ENCODE measurements around the gene LRP2.

The LRP2 gene

GRCh38 chr2:169105476-169105875 is 256.9 kb downstream of the LRP2 start:
- TF ChIP-seq, protein P1, sequence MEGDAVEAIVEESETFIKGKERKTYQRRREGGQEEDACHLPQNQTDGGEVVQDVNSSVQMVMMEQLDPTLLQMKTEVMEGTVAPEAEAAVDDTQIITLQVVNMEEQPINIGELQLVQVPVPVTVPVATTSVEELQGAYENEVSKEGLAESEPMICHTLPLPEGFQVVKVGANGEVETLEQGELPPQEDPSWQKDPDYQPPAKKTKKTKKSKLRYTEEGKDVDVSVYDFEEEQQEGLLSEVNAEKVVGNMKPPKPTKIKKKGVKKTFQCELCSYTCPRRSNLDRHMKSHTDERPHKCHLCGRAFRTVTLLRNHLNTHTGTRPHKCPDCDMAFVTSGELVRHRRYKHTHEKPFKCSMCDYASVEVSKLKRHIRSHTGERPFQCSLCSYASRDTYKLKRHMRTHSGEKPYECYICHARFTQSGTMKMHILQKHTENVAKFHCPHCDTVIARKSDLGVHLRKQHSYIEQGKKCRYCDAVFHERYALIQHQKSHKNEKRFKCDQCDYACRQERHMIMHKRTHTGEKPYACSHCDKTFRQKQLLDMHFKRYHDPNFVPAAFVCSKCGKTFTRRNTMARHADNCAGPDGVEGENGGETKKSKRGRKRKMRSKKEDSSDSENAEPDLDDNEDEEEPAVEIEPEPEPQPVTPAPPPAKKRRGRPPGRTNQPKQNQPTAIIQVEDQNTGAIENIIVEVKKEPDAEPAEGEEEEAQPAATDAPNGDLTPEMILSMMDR (IDR thresholded peaks at IDR 0.05; ENCODE audit: borderline replicate concordance, extremely low read depth, low read length, poor library complexity, severe bottlenecking), result no peak
- no peak for TF ChIP-seq EZH2 (IDR thresholded peaks at IDR 0.05; ENCODE audit: borderline replicate concordance, low read depth, low read length, severe bottlenecking)

DNA sequence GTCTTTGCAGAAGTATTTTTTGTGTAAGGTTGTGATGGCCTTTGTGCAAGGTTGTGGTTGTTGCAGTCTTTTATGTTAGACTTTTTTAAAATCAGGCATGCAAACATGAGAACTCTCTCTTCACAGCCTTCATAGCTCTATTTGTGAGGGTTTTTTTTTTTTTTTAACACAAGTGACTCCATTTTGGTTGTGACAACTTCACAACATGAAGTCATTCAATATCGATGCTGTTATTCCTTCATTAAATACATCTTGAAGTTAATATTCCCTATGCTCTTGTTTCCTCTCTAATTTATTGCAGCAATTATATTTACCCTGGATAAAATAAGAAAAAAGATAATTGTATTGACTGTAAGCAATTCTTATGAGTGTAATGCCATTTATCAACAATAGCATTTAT is 257.5 kb downstream of the LRP2 start:
- no peak overlapping the region for H3K27ac ChIP-seq (ENCODE audit: low read length)
- H3K9ac ChIP-seq (ENCODE audit: low read depth, low read length), result no peak overlapping the region
- H3K9me3 ChIP-seq (ENCODE audit: insufficient read depth, low read length, severe bottlenecking), result no peaks in the 10 kb centered on the region
- H3K79me2 ChIP-seq (ENCODE audit: insufficient read depth, low read length), result no peaks in the 10 kb centered on the region
- no peak for ATAC-seq (ENCODE audit: insufficient read depth, low read depth)
- peaks cover 11% of the 10 kb centered on the region for H3K27me3 ChIP-seq (ENCODE audit: insufficient read depth, low read length, poor library complexity)
- no peaks in the 10 kb centered on the region for H3K4me1 ChIP-seq (ENCODE audit: insufficient read depth, low read length)
- no peaks in the 10 kb centered on the region for H4K20me1 ChIP-seq (ENCODE audit: insufficient read depth, low read length)
- DNase-seq, result no peak
- H3K4me2 ChIP-seq (ENCODE audit: insufficient read depth, low read length), result no peak overlapping the region
- H3K36me3 ChIP-seq (ENCODE audit: insufficient read depth, low read length), result no peaks in the 10 kb centered on the region
- no peak overlapping the region for H2AFZ ChIP-seq (ENCODE audit: low read depth, low read length)
- TF ChIP-seq, protein P1 (IDR thresholded peaks at IDR 0.05; ENCODE audit: borderline replicate concordance, extremely low read depth, low read length, poor library complexity, severe bottlenecking), result no peak
- TF ChIP-seq EZH2 (IDR thresholded peaks at IDR 0.05; ENCODE audit: borderline replicate concordance, low read depth, low read length, severe bottlenecking), result no peak
- no peak overlapping the region for H3K4me3 ChIP-seq (ENCODE audit: low read depth in 1 of 2, low read length in 2 of 2)

More at GRCh38 chr2:169105476-169105875, 256.9 kb downstream of the LRP2 start:
- Histone ChIP-seq H3K9ac (ENCODE audit: low read depth, low read length) (no peak overlapping the region), H3K4me2 (ENCODE audit: insufficient read depth, low read length) (no peak overlapping the region), H4K20me1 (ENCODE audit: insufficient read depth, low read length) (no peaks in the 10 kb centered on the region), H3K79me2 (ENCODE audit: insufficient read depth, low read length) (no peaks in the 10 kb centered on the region), H3K36me3 (ENCODE audit: insufficient read depth, low read length) (no peaks in the 10 kb centered on the region), H3K27ac (ENCODE audit: low read length) (no peak overlapping the region), H3K4me3 (ENCODE audit: low read depth in 1 of 2, low read length in 2 of 2) (no peak overlapping the region), H3K9me3 (ENCODE audit: insufficient read depth, low read length, severe bottlenecking) (no peaks in the 10 kb centered on the region), H3K27me3 (ENCODE audit: insufficient read depth, low read length, poor library complexity) (peaks cover 11% of the 10 kb centered on the region), H2AFZ (ENCODE audit: low read depth, low read length) (no peak overlapping the region), H3K4me1 (ENCODE audit: insufficient read depth, low read length) (no peaks in the 10 kb centered on the region)
- DNase-seq (no peak), ATAC-seq (ENCODE audit: insufficient read depth, low read depth) (no peak)

GRCh38 chr2:169095621-169096105 is 266.7 kb downstream of the LRP2 start:
- Histone ChIP-seq H3K27me3 (ENCODE audit: insufficient read depth, low read length, poor library complexity) (peaks cover 7% of the 10 kb centered on the region), H3K4me1 (ENCODE audit: insufficient read depth, low read length) (no peaks in the 10 kb centered on the region), H2AFZ (ENCODE audit: low read depth, low read length) (no peak overlapping the region), H3K9ac (ENCODE audit: low read depth, low read length) (no peak overlapping the region), H3K4me2 (ENCODE audit: insufficient read depth, low read length) (no peak overlapping the region), H3K9me3 (ENCODE audit: insufficient read depth, low read length, severe bottlenecking) (no peaks in the 10 kb centered on the region), H3K4me3 (ENCODE audit: low read depth in 1 of 2, low read length in 2 of 2) (no peak overlapping the region), H3K36me3 (ENCODE audit: insufficient read depth, low read length) (no peaks in the 10 kb centered on the region), H4K20me1 (ENCODE audit: insufficient read depth, low read length) (no peaks in the 10 kb centered on the region), H3K79me2 (ENCODE audit: insufficient read depth, low read length) (no peaks in the 10 kb centered on the region), H3K27ac (ENCODE audit: low read length) (no peak overlapping the region)
- TF ChIP-seq EZH2 (IDR thresholded peaks at IDR 0.05; ENCODE audit: borderline replicate concordance, low read depth, low read length, severe bottlenecking), result no peak
- TF ChIP-seq, protein P1 (IDR thresholded peaks at IDR 0.05; ENCODE audit: borderline replicate concordance, extremely low read depth, low read length, poor library complexity, severe bottlenecking), result no peak
- ATAC-seq (ENCODE audit: insufficient read depth, low read depth) (no peak), DNase-seq (no peak)

DNA sequence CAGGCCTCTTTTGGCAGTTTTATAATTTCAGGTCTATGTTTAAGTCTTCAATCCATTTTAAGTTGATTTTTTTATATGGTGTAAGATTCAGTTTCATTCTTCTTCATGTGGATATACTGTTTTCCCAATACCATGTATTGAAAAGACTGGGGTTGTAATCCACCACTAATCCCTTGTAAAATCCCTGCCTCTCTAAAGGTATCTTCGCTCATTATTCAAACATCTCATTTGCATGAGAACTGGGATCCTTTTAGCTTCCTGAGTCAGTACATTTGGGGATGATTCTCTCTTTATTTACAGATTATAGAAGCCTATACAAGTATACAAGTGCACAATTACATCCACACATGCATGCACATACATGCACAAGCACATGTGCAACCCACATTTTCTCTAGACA is 267.7 kb downstream of the LRP2 start:
- H3K9me3 ChIP-seq (ENCODE audit: insufficient read depth, low read length, severe bottlenecking), result no peaks in the 10 kb centered on the region
- ATAC-seq (ENCODE audit: insufficient read depth, low read depth) (no peak), DNase-seq (no peak)
- no peaks in the 10 kb centered on the region for H3K4me1 ChIP-seq (ENCODE audit: insufficient read depth, low read length)
- no peak overlapping the region for H3K27ac ChIP-seq (ENCODE audit: low read length)
- no peak overlapping the region for H3K4me3 ChIP-seq (ENCODE audit: low read depth in 1 of 2, low read length in 2 of 2)
- H3K9ac ChIP-seq (ENCODE audit: low read depth, low read length), result no peak overlapping the region
- H3K36me3 ChIP-seq (ENCODE audit: insufficient read depth, low read length), result no peaks in the 10 kb centered on the region
- H3K4me2 ChIP-seq (ENCODE audit: insufficient read depth, low read length), result no peak overlapping the region
- H2AFZ ChIP-seq (ENCODE audit: low read depth, low read length), result no peak overlapping the region
- peaks cover 7% of the 10 kb centered on the region for H3K27me3 ChIP-seq (ENCODE audit: insufficient read depth, low read length, poor library complexity)
- no peaks in the 10 kb centered on the region for H3K79me2 ChIP-seq (ENCODE audit: insufficient read depth, low read length)
- H4K20me1 ChIP-seq (ENCODE audit: insufficient read depth, low read length), result no peaks in the 10 kb centered on the region
- TF ChIP-seq, protein P1 (IDR thresholded peaks at IDR 0.05; ENCODE audit: borderline replicate concordance, extremely low read depth, low read length, poor library complexity, severe bottlenecking), result no peak
- no peak for TF ChIP-seq EZH2 (IDR thresholded peaks at IDR 0.05; ENCODE audit: borderline replicate concordance, low read depth, low read length, severe bottlenecking)

Measured in DND-41 (cell line).